ENCODE measurements around the gene PTCRA. TPM values are rescaled to one million over a fixed set of nuclear protein-coding genes. Genes with fewer than 3 reads are reported as not detected.
"Not testable (repeated sequence)": the region's sequence is repeated elsewhere in the genome, so short reads cannot be mapped to it uniquely, and the experiment has no call there.

Gene PTCRA
- total and polyA plus RNA-seq, 8 donors = 0.66 TPM; not detected in 7

DNA sequence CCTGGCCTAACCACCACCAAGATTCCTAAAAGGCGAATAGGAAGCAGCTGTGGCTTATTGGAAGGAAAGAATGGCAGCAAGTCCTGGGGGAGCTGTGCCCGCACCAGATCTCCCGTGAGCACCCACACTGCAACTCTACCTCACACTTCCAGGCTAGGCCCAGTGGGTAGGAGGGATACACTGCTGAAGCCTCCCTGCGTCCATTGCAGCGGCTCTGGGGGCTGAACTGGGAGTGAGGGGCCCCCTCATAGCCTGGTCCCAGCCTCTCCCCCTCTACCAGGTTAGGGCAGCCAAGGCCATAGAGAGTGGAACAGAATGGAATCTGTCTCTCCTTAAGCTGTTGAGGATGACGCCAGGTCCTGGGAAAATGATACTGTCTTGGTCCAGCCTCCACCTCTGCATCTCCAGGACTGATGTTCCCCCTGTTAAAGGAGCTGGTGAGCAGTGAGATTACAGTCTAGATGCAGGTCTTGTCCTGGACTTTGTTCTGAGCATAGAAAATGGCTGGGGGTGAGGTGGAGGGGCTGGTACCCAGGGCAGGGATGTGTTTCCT, 24.7 kb downstream of the PTCRA start:
- 88 to 95% methylated on average over 6 of the region's 6 CpGs for WGBS, 2 donors
- TF ChIP-seq, protein P1, sequence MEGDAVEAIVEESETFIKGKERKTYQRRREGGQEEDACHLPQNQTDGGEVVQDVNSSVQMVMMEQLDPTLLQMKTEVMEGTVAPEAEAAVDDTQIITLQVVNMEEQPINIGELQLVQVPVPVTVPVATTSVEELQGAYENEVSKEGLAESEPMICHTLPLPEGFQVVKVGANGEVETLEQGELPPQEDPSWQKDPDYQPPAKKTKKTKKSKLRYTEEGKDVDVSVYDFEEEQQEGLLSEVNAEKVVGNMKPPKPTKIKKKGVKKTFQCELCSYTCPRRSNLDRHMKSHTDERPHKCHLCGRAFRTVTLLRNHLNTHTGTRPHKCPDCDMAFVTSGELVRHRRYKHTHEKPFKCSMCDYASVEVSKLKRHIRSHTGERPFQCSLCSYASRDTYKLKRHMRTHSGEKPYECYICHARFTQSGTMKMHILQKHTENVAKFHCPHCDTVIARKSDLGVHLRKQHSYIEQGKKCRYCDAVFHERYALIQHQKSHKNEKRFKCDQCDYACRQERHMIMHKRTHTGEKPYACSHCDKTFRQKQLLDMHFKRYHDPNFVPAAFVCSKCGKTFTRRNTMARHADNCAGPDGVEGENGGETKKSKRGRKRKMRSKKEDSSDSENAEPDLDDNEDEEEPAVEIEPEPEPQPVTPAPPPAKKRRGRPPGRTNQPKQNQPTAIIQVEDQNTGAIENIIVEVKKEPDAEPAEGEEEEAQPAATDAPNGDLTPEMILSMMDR (IDR thresholded peaks at IDR 0.05) = no peak
- peaks cover 0 to 7% (median 4%) of the 10 kb centered on the region in 3 donors for H3K36me3 ChIP-seq

DNA sequence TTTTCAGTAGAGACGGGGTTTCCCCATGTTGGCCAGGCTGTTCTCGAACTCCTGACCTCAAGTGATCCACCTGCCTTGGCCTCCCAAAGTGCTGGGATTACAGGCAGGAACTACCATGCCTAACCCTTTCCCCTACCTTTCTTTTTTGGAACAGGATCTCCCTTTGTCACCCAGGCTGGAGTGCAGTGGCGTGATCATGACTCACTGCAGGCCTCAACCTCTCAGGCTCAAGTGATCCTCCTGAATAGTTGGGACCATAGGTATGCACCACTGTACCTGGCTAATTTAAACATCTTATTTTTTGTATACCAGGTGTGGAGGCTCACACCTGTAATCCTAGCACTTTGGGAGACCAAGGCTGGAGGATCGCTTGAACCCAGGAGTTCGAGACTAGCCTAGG, 25.5 kb downstream of the PTCRA start:
- FAIRE-seq; H3K36me3 ChIP-seq; intact Hi-C loops (cut with DNase I); H3K27ac ChIP-seq; DNase-seq; H3K9me3 ChIP-seq; ATAC-seq; H3K27me3 ChIP-seq; H3K4me3 ChIP-seq: not testable (repeated sequence)
- H3K4me1 ChIP-seq = peaks cover 22 to 28% (median 28%) of the 10 kb centered on the region in 3 donors
- WGBS, 2 donors = 96 to 98% methylated on average over 5 of the region's 5 CpGs

More for the DNA sequence above, 24.7 kb downstream of the PTCRA start:
- DNase-seq (no peak), FAIRE-seq (no peak), ATAC-seq (no peak)
- H3K4me1 ChIP-seq = peaks cover 22 to 28% (median 28%) of the 10 kb centered on the region in 3 donors
- intact Hi-C loops (cut with DNase I) = no loop called here
- no peaks in the 10 kb centered on the region for H3K27me3 ChIP-seq
- no peaks in the 10 kb centered on the region for H3K9me3 ChIP-seq
- no peak overlapping the region for H3K4me3 ChIP-seq
- peak overlapping the region; percentile 69 to 87 (median 80) for H3K27ac ChIP-seq

GRCh38 chr6:42942444-42942843, 26.6 kb downstream of the PTCRA start:
- no peak for FAIRE-seq
- no peaks in the 10 kb centered on the region for H3K36me3 ChIP-seq
- 69 to 74% methylated on average over 7 of the region's 7 CpGs for WGBS, 2 donors

DNA sequence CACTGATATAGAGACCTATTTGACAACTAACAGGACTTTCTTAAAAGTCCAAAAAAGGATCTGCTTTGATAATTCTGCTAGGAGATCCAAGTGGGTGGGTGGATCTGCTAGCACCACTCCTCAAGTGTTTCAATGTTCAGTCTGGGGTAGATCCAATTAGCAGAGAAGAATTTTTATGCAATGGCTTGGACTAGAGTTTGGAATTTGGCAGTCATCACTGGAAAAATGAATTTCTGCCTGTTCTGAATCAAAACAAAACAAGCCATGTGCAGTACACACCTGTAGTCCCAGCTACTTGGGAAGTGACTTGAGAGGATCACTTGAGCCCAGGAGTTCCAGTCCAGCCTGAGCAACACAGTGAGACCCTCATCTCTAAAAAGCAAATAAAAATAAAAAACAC, 32.1 kb downstream of the PTCRA start:
- ATAC-seq = peak in 3 of 4 donors; percentile 45 to 58 (median 57)

More at GRCh38 chr6:42942444-42942843, 26.6 kb downstream of the PTCRA start:
- H3K9me3 ChIP-seq = no peaks in the 10 kb centered on the region
- no peaks in the 10 kb centered on the region for H3K27me3 ChIP-seq
- DNase-seq (no peak), ATAC-seq (no peak)
- no peak overlapping the region for H3K4me3 ChIP-seq
- no peak overlapping the region for H3K27ac ChIP-seq
- TF ChIP-seq, protein P1 (IDR thresholded peaks at IDR 0.05) = no peak
- intact Hi-C loops (cut with DNase I) = no loop called here
- H3K4me1 ChIP-seq = peaks cover 22 to 28% (median 25%) of the 10 kb centered on the region in 3 donors

GRCh38 chr6:42952389-42952788, 36.5 kb downstream of the PTCRA start:
- Histone ChIP-seq H3K27me3 (no peaks in the 10 kb centered on the region), H3K9me3 (no peaks in the 10 kb centered on the region), H3K4me1 (no peaks in the 10 kb centered on the region), H3K27ac (no peak overlapping the region), H3K36me3 (no peaks in the 10 kb centered on the region), H3K4me3 (no peak overlapping the region)
- no peak for DNase-seq
- no peak for ATAC-seq
- no peak for FAIRE-seq
- intact Hi-C loops (cut with DNase I) = no loop called here
- TF ChIP-seq, protein P1 (IDR thresholded peaks at IDR 0.05) = no peak
- 93 to 95% methylated on average over 4 of the region's 4 CpGs for WGBS, 2 donors

More for the DNA sequence above, 32.1 kb downstream of the PTCRA start:
- FAIRE-seq (no peak), DNase-seq (no peak)
- Histone ChIP-seq H3K27me3 (no peaks in the 10 kb centered on the region), H3K9me3 (no peaks in the 10 kb centered on the region), H3K4me1 (no peaks in the 10 kb centered on the region), H3K4me3 (no peak overlapping the region), H3K36me3 (no peaks in the 10 kb centered on the region), H3K27ac (no peak overlapping the region)
- TF ChIP-seq, protein P1 (IDR thresholded peaks at IDR 0.05) = no peak
- intact Hi-C loops (cut with DNase I) = no loop called here

- WGBS, 2 donors = 89% methylated on average over 4 of the region's 4 CpGs
- not testable (repeated sequence) for H3K27ac ChIP-seq
Measured at GRCh38 chr6:42954405-42954804, 38.6 kb downstream of the PTCRA start.

More at GRCh38 chr6:42954405-42954804, 38.6 kb downstream of the PTCRA start:
- H3K4me3 ChIP-seq; H3K36me3 ChIP-seq; FAIRE-seq; H3K4me1 ChIP-seq; DNase-seq; ATAC-seq; H3K27me3 ChIP-seq; H3K9me3 ChIP-seq; intact Hi-C loops (cut with DNase I): not testable (repeated sequence)

All from pancreas (tissue), 10 donors.